Measurements from ENCODE around the gene PPHLN1.

DNA sequence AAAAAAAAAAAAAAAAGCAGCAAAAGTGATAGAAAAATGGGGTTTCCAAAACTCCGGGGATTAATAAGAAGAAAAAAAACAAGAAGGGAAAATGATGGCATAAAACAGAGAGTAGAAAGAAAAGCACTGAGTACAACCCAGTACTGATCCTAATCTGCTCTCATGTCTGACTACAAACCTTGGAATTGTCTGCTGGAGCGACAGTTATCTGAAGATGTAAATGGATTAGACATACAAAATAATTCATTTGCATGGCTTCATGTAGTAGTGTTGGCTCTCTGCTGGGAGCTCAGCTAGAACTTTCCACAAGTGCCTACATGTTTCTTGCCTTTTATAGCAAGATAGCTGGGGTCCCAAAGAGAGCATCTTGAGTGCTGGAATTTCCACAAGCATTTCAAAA is 34.3 kb upstream of the PPHLN1 start:
- no peak for TF ChIP-seq EZH2 (IDR thresholded peaks at IDR 0.05; ENCODE audit: insufficient read depth, low read length)
- TF ChIP-seq, protein P1, sequence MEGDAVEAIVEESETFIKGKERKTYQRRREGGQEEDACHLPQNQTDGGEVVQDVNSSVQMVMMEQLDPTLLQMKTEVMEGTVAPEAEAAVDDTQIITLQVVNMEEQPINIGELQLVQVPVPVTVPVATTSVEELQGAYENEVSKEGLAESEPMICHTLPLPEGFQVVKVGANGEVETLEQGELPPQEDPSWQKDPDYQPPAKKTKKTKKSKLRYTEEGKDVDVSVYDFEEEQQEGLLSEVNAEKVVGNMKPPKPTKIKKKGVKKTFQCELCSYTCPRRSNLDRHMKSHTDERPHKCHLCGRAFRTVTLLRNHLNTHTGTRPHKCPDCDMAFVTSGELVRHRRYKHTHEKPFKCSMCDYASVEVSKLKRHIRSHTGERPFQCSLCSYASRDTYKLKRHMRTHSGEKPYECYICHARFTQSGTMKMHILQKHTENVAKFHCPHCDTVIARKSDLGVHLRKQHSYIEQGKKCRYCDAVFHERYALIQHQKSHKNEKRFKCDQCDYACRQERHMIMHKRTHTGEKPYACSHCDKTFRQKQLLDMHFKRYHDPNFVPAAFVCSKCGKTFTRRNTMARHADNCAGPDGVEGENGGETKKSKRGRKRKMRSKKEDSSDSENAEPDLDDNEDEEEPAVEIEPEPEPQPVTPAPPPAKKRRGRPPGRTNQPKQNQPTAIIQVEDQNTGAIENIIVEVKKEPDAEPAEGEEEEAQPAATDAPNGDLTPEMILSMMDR (IDR thresholded peaks at IDR 0.05; ENCODE audit: insufficient read depth, low read depth, low read length), result no peak
